CD4-positive, alpha-beta T cell (primary cell): Measurements from ENCODE around the gene SLC25A53. TPM values are rescaled to one million over a fixed set of nuclear protein-coding genes. Genes with fewer than 3 reads are reported as not detected.
"Not testable (repeated sequence)": the region's sequence is repeated elsewhere in the genome, so short reads cannot be mapped to it uniquely, and the experiment has no call there.

Source experiments
- ATAC-seq: fragments of 200-7000 bp; cut with Tn5 transposase; one replicate; pipeline ENCODE4 v1.10.0; 2022; ENCODE audit warnings: mild to moderate bottlenecking; ENCODE audit not compliant: poor library complexity
- CTCF ChIA-PET: fragments of 350-600 bp; sonication (Branson Sonifier 250); formaldehyde crosslinking; loops from one replicate; lab custom pipeline; 2021; ENCODE audit warnings: antibody characterized with exemption, inconsistent platforms; lab: Charles Lee
- POLR2A ChIA-PET: fragments of 350-600 bp; sonication (Branson Sonifier 250); formaldehyde crosslinking; loops from one replicate; lab custom pipeline; 2021; ENCODE audit warnings: antibody characterized with exemption, inconsistent platforms; lab: Charles Lee
- DNase-seq, 14 experiments: peaks; one replicate each; pipeline ENCODE4 v3.0.0-alpha.2; 2013 to 2020; ENCODE audit warnings: mixed read lengths in 2 of 14
- H3K27ac ChIP-seq, 2 donors: one replicate each; pipeline versions ENCODE4 v1.5.1 to v1.7.0; 2013; ENCODE audit warnings: low read length in 2 of 2, low read depth in 1 of 2, mild to moderate bottlenecking in 1 of 2
- H3K27me3 ChIP-seq, 2 experiments: 1 replicate in 1 of 2; 2 replicates in 1 of 2; pipeline versions ENCODE4 v1.6.1 to v1.7.0; 2013; ENCODE audit warnings: low read length in 2 of 2, control low read depth in 1 of 2, mild to moderate bottlenecking in 1 of 2, moderate library complexity in 1 of 2; ENCODE audit not compliant: insufficient read depth in 2 of 2, control insufficient read depth in 1 of 2
- H3K36me3 ChIP-seq: one replicate; pipeline ENCODE4 v1.6.1; 2013; ENCODE audit warnings: low read length, control low read depth; ENCODE audit not compliant: insufficient read depth
- H3K4me1 ChIP-seq: one replicate; pipeline ENCODE4 v1.6.1; 2013; ENCODE audit warnings: low read length, control low read depth; ENCODE audit not compliant: insufficient read depth
- H3K4me3 ChIP-seq: one replicate; pipeline ENCODE4 v1.5.1; 2013; ENCODE audit warnings: mild to moderate bottlenecking, low read length, moderate library complexity
- H3K9me3 ChIP-seq, 2 experiments: 1 replicate in 1 of 2; 2 replicates in 1 of 2; pipeline versions ENCODE4 v1.6.1 to v1.7.0; 2013; ENCODE audit warnings: low read length in 2 of 2, mild to moderate bottlenecking in 2 of 2, control low read depth in 1 of 2, moderate library complexity in 1 of 2; ENCODE audit not compliant: control insufficient read depth in 1 of 2, insufficient read depth in 1 of 2
- H3K27ac Mint-ChIP-seq: one replicate; pipeline ENCODE4 v1.8.0; 2020; ENCODE audit warnings: mixed read lengths
- H3K27me3 Mint-ChIP-seq: one replicate; pipeline ENCODE4 v1.8.0; 2021; ENCODE audit warnings: mixed read lengths
- H3K36me3 Mint-ChIP-seq: one replicate; pipeline ENCODE4 v1.8.0; 2021; ENCODE audit warnings: low read depth, mixed read lengths
- H3K4me1 Mint-ChIP-seq: one replicate; pipeline ENCODE4 v1.8.0; 2021; ENCODE audit warnings: low read depth, mixed read lengths
- H3K4me3 Mint-ChIP-seq: one replicate; pipeline ENCODE4 v1.8.0; 2020; ENCODE audit warnings: mild to moderate bottlenecking, mixed read lengths
- H3K9me3 Mint-ChIP-seq: one replicate; pipeline ENCODE4 v1.8.0; 2020; ENCODE audit warnings: mixed read lengths
- CTCF ChIP-seq: fragments of 200-600 bp; IDR thresholded peaks from one replicate; pipeline ENCODE4 v1.8.0; 2022; ENCODE audit warnings: antibody characterized with exemption, mild to moderate bottlenecking
- intact Hi-C, 2 experiments: fragments of 100-400 bp; cut with DNase I in 1 of 2; cut with micrococcal nuclease in 1 of 2; formaldehyde crosslinking; loops; one replicate each; pipeline versions ENCODE4 v1.15.1 to v1.9.0; 2023 to 2025; cut with DNase I, micrococcal nuclease
- total RNA-seq, 174 experiments: library from RNA in 2 of 174; stranded (reverse) in 2 of 174; gene quantifications; one replicate each; pipeline ENCODE4 v1.2.3 and lab custom pipeline; 2021 to 2026

The SLC25A53 gene
- total RNA-seq, 2 experiments from 2014 or later, result 5.1 TPM

DNA sequence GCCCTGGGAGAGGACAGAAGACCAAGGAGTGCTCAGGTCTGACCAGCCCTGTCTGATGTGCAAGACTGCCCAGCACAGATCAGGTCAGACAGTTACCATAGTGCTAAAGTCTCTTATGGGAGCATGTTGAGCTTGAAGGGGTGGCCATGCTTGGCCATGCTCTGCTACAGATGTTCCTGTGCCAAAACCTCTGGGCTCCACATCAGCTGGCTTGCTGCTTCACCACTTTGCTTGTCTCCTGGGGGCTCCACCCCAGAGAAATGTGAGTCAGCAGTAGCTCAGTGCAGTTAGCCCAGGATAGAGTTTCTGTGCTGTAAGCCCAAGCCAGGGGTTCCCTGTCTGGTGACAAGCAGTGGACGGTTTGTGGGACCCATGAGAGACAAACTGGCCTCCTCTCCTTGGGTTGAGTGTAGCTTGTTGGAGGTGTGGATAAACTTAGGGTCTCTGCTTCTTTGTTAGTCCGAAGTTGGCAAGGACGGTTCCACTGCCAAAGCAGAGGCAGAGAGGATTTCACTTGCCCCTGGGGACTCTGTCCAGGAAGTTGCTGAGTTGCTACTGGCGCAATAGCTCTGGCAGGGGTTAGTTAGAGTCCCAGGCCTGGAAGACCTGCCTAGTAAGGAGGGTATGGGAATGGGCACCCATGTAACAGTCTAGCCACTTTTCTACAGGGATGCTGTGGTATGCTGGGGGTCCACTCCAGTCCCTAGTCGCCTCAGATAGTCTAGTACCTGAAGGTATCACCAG lies 72.1 kb downstream of the SLC25A53 start:
- H3K9me3 Mint-ChIP-seq, result no peaks in the 10 kb centered on the region
- H3K27me3 ChIP-seq, result peaks cover 0 to 4% of the 10 kb centered on the region in 2 experiments
- H3K27ac Mint-ChIP-seq, result no peak overlapping the region
- no peaks in the 10 kb centered on the region for H3K27me3 Mint-ChIP-seq
- no peak for TF ChIP-seq CTCF
- ChIA-PET CTCF (no interaction called here), POLR2A (no interaction called here)
- ATAC-seq (no peak), DNase-seq (no peak)
- no peaks in the 10 kb centered on the region for H3K4me1 ChIP-seq
- H3K36me3 ChIP-seq, result no peaks in the 10 kb centered on the region
- no peak overlapping the region for H3K4me3 Mint-ChIP-seq
- no peak overlapping the region for H3K27ac ChIP-seq
- no peaks in the 10 kb centered on the region for H3K36me3 Mint-ChIP-seq
- H3K9me3 ChIP-seq, result no peaks in the 10 kb centered on the region
- no peak overlapping the region for H3K4me3 ChIP-seq
- no peaks in the 10 kb centered on the region for H3K4me1 Mint-ChIP-seq
- intact Hi-C loops, result no loop called here

DNA sequence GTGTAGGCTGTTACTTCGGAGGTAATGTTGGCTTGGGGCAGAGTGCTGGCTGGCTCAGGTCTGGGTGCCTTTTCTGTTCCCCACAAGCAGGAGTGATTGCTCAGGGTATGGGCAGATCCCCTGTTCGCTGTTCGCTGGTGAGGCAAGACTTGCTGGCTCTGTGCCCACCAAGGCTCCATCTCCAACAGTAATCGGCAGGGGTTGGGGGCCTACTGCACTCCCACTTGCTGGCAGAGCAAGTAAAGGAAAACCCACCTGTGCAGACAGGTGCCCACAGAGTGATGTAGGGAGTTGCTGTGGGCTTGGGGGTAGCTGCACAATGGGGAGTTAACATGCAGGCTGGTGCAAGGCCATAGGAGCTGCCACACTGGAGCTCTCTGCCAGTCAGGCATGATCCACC lies 72.7 kb downstream of the SLC25A53 start:
- intact Hi-C loops, result no loop called here
- ChIA-PET CTCF (no interaction called here), POLR2A (no interaction called here)
- ATAC-seq (no peak), DNase-seq (no peak)
- Histone ChIP-seq H3K9me3 (no peaks in the 10 kb centered on the region), H3K4me3 (no peak overlapping the region), H3K27ac (no peak overlapping the region), H3K36me3 (no peaks in the 10 kb centered on the region), H3K4me1 (no peaks in the 10 kb centered on the region), H3K27me3 (peaks cover 0 to 4% of the 10 kb centered on the region in 2 experiments)
- TF ChIP-seq CTCF, result no peak
- Mint-ChIP-seq H3K4me1 (no peaks in the 10 kb centered on the region), H3K4me3 (no peak overlapping the region), H3K9me3 (no peaks in the 10 kb centered on the region), H3K36me3 (no peaks in the 10 kb centered on the region), H3K27me3 (no peaks in the 10 kb centered on the region), H3K27ac (no peak overlapping the region)

- POLR2A ChIA-PET, result not testable (repeated sequence)
Observed at GRCh38 chrX:104077854-104078253, 79.0 kb downstream of the SLC25A53 start.

GRCh38 chrX:104075778-104076445 lies 80.9 kb downstream of the SLC25A53 start, which contains the start of gene TMSB15C:
TSS of gene TMSB15C (minus strand) at chrX:104076236.
- H3K36me3 Mint-ChIP-seq, H3K4me3 Mint-ChIP-seq, POLR2A ChIA-PET, H3K9me3 ChIP-seq, H3K9me3 Mint-ChIP-seq, CTCF ChIA-PET, intact Hi-C loops, H3K4me1 ChIP-seq, H3K27me3 Mint-ChIP-seq, H3K4me3 ChIP-seq, H3K27me3 ChIP-seq, H3K4me1 Mint-ChIP-seq, H3K36me3 ChIP-seq, DNase-seq, H3K27ac ChIP-seq, H3K27ac Mint-ChIP-seq: not testable (repeated sequence)
- ATAC-seq, result peak; percentile 99

More at GRCh38 chrX:104077854-104078253, 79.0 kb downstream of the SLC25A53 start:
- H3K4me1 Mint-ChIP-seq, H3K4me1 ChIP-seq, CTCF ChIA-PET, H3K4me3 ChIP-seq, H3K27me3 Mint-ChIP-seq, H3K4me3 Mint-ChIP-seq, DNase-seq, H3K27ac Mint-ChIP-seq, H3K9me3 Mint-ChIP-seq, H3K27ac ChIP-seq, H3K36me3 Mint-ChIP-seq, intact Hi-C loops, ATAC-seq, H3K9me3 ChIP-seq, H3K36me3 ChIP-seq, H3K27me3 ChIP-seq: not testable (repeated sequence)

- H3K36me3 Mint-ChIP-seq, ATAC-seq, H3K27me3 ChIP-seq, H3K27me3 Mint-ChIP-seq, H3K4me3 Mint-ChIP-seq, CTCF ChIA-PET, H3K4me3 ChIP-seq, H3K9me3 ChIP-seq, H3K4me1 Mint-ChIP-seq, H3K27ac ChIP-seq, intact Hi-C loops, DNase-seq, POLR2A ChIA-PET, H3K36me3 ChIP-seq, H3K4me1 ChIP-seq, H3K9me3 Mint-ChIP-seq, H3K27ac Mint-ChIP-seq: not testable (repeated sequence)
Observed at GRCh38 chrX:104062636-104063035, 94.2 kb downstream of the SLC25A53 start.
